NCI-H524 treated with DMSO at 0.1 percent for 48 hours (cell line): ENCODE measurements around the gene RBMS3.
"Not testable (repeated sequence)": the region's sequence is repeated elsewhere in the genome, so short reads cannot be mapped to it uniquely, and the experiment has no call there.

Source experiments
- DNase-seq: peaks from one replicate; lab custom pipeline; 2025; lab: John Stamatoyannopoulos, UW

The RBMS3 gene

GRCh38 chr3:29777869-29778268 lies 497.0 kb downstream of the RBMS3 start:
- DNase-seq = no peak

- no peak for DNase-seq
These were observed 508.8 kb downstream of the RBMS3 start for GRCh38 chr3:29789686-29790085.

- no peak for DNase-seq
These were observed 515.9 kb downstream of the RBMS3 start for GRCh38 chr3:29796808-29797207.

- DNase-seq = no peak
These were observed 521.2 kb downstream of the RBMS3 start for GRCh38 chr3:29802057-29802456.

GRCh38 chr3:29804044-29804443 lies 523.2 kb downstream of the RBMS3 start:
- DNase-seq = no peak

GRCh38 chr3:29805757-29806156 lies 524.9 kb downstream of the RBMS3 start:
- no peak for DNase-seq

- DNase-seq = not testable (repeated sequence)
These were observed 527.5 kb downstream of the RBMS3 start for GRCh38 chr3:29808324-29808723.

GRCh38 chr3:29822071-29822470 lies 541.2 kb downstream of the RBMS3 start:
- no peak for DNase-seq

- DNase-seq = no peak
These were observed 542.4 kb downstream of the RBMS3 start for GRCh38 chr3:29823233-29823632.

GRCh38 chr3:29826712-29827111 lies 545.8 kb downstream of the RBMS3 start:
- no peak for DNase-seq

GRCh38 chr3:29827756-29828155 lies 546.9 kb downstream of the RBMS3 start:
- DNase-seq = no peak

GRCh38 chr3:29829340-29829739 lies 548.5 kb downstream of the RBMS3 start:
- DNase-seq = no peak

- no peak for DNase-seq
These were observed 569.8 kb downstream of the RBMS3 start for GRCh38 chr3:29850641-29851040.

- no peak for DNase-seq
These were observed 571.9 kb downstream of the RBMS3 start for GRCh38 chr3:29852767-29853166.

GRCh38 chr3:29853841-29854397 lies 573.0 kb downstream of the RBMS3 start:
- DNase-seq = no peak

GRCh38 chr3:29854821-29855220 lies 574.0 kb downstream of the RBMS3 start:
- DNase-seq = no peak

- DNase-seq = no peak
These were observed 578.9 kb downstream of the RBMS3 start for GRCh38 chr3:29859726-29860270.

GRCh38 chr3:29864809-29865208 lies 583.9 kb downstream of the RBMS3 start:
- DNase-seq = no peak

GRCh38 chr3:29868543-29869101 lies 587.8 kb downstream of the RBMS3 start:
- DNase-seq = no peak

GRCh38 chr3:29870136-29870535 lies 589.3 kb downstream of the RBMS3 start:
- no peak for DNase-seq

GRCh38 chr3:29871087-29871486 lies 590.2 kb downstream of the RBMS3 start:
- DNase-seq = no peak

- no peak for DNase-seq
These were observed 599.9 kb downstream of the RBMS3 start for GRCh38 chr3:29880809-29881208.

- no peak for DNase-seq
These were observed 606.6 kb downstream of the RBMS3 start for GRCh38 chr3:29887451-29887850.

GRCh38 chr3:29889215-29889614 lies 608.3 kb downstream of the RBMS3 start:
- no peak for DNase-seq
